ENCODE measurements around the gene ITPKA. TPM values are rescaled to one million over a fixed set of nuclear protein-coding genes. Genes with fewer than 3 reads are reported as not detected.

ITPKA gene
- total RNA-seq, 1 experiment from 2014 or later = 17.3 TPM

Other genes starting within 250 kb of the ITPKA start
- 38.0 and 41.6 TPM in 2 replicates for gene OIP5, start 161.3 kb upstream of the ITPKA start, total RNA-seq (2014; rRNA removed; shearing (Covaris generic))
- 182 and 215 TPM in 2 replicates for gene NUSAP1, start 161.0 kb upstream of the ITPKA start, total RNA-seq (2014; rRNA removed; shearing (Covaris generic))
- 47.2 and 50.9 TPM in 2 replicates for gene NDUFAF1, start 91.4 kb upstream of the ITPKA start, total RNA-seq (2014; rRNA removed; shearing (Covaris generic))
- 28.7 and 31.6 TPM in 2 replicates for gene RTF1, start 76.8 kb upstream of the ITPKA start, total RNA-seq (2014; rRNA removed; shearing (Covaris generic))
- gene LTK, start 20.0 kb downstream of the ITPKA start, total RNA-seq (2014; rRNA removed; shearing (Covaris generic)) = 4.3 and 5.2 TPM in 2 replicates
- 15.4 and 23.6 TPM in 2 replicates for gene RPAP1, start 50.4 kb downstream of the ITPKA start, total RNA-seq (2014; rRNA removed; shearing (Covaris generic))
- gene TYRO3, start 65.3 kb downstream of the ITPKA start, total RNA-seq (2014; rRNA removed; shearing (Covaris generic)) = 10.7 and 22.2 TPM in 2 replicates
- 21.9 and 33.3 TPM in 2 replicates for gene MGA, start 166.5 kb downstream of the ITPKA start, total RNA-seq (2014; rRNA removed; shearing (Covaris generic))

All from A172 (cell line).